Loucy (cell line): ENCODE data around the gene NCOA7.

Experiments
- EZH2phosphoT487 ChIP-seq: fragments of 200-600 bp; IDR thresholded peaks from 2 replicates; pipeline ENCODE4 v1.6.1; 2018; ENCODE audit warnings: antibody characterized with exemption, mild to moderate bottlenecking, moderate library complexity, borderline replicate concordance
- TF ChIP-seq, protein P1 (sequence below): fragments of 200-600 bp; sonication (generic); conservative IDR thresholded peaks from 2 replicates; pipeline ENCODE4 v1.5.1; 2014; ENCODE audit warnings: mild to moderate bottlenecking, antibody characterized with exemption, low read length

DNA sequence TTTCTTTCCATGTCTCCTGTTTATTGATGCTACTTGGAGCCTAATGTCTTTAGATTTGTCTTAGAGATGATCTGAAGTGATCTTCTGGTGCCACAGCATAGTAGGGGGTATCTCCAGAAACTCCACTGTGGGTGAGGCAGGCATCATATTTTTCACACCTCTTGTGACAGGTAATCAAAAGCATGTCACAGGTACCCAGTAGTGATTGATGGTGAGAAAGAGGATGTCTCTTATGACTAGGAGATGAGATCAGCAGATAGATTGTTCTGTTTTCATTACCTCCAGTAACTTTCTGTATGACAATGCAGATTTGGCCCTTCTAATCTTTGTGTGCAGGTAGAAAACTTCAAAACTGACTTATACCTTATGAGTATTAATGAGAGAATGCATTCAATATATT, 13.5 kb downstream of the NCOA7 start:
- TF ChIP-seq, protein P1, sequence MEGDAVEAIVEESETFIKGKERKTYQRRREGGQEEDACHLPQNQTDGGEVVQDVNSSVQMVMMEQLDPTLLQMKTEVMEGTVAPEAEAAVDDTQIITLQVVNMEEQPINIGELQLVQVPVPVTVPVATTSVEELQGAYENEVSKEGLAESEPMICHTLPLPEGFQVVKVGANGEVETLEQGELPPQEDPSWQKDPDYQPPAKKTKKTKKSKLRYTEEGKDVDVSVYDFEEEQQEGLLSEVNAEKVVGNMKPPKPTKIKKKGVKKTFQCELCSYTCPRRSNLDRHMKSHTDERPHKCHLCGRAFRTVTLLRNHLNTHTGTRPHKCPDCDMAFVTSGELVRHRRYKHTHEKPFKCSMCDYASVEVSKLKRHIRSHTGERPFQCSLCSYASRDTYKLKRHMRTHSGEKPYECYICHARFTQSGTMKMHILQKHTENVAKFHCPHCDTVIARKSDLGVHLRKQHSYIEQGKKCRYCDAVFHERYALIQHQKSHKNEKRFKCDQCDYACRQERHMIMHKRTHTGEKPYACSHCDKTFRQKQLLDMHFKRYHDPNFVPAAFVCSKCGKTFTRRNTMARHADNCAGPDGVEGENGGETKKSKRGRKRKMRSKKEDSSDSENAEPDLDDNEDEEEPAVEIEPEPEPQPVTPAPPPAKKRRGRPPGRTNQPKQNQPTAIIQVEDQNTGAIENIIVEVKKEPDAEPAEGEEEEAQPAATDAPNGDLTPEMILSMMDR: no peak
- no peak for TF ChIP-seq EZH2phosphoT487
